ENCODE data around the gene LRRC34. TPM values are rescaled to one million over a fixed set of nuclear protein-coding genes. Genes with fewer than 3 reads are reported as not detected.
A peak's percentile ranks its signal among the peaks of the same experiment; 100 is the strongest.

The LRRC34 gene
- total and polyA plus RNA-seq, 12 donors = 0.66 to 4.4 (median 1.6) TPM

DNA sequence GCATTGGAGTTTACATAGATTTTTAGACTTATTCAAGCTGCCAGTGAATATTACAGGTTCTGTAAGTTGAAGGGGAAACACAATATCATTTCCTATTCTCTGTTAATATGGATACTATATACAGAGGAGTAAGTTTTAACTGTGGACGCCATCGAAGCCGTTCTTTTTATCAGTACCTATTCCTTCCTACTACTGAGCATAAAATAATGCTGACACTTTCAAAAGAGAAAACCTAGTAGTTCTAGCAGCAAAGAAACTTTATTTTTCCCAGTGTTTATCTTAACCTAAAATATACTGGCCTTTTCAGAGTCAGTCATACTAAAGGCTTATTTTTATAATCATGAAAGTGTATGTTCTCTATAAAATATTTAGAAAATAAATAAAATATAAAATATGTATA is 42.8 kb upstream of the LRRC34 start:
- WGBS, 2 donors = 87 to 94% methylated on average over 3 of the region's 3 CpGs
- TF ChIP-seq, protein P1, sequence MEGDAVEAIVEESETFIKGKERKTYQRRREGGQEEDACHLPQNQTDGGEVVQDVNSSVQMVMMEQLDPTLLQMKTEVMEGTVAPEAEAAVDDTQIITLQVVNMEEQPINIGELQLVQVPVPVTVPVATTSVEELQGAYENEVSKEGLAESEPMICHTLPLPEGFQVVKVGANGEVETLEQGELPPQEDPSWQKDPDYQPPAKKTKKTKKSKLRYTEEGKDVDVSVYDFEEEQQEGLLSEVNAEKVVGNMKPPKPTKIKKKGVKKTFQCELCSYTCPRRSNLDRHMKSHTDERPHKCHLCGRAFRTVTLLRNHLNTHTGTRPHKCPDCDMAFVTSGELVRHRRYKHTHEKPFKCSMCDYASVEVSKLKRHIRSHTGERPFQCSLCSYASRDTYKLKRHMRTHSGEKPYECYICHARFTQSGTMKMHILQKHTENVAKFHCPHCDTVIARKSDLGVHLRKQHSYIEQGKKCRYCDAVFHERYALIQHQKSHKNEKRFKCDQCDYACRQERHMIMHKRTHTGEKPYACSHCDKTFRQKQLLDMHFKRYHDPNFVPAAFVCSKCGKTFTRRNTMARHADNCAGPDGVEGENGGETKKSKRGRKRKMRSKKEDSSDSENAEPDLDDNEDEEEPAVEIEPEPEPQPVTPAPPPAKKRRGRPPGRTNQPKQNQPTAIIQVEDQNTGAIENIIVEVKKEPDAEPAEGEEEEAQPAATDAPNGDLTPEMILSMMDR (IDR thresholded peaks at IDR 0.05) = no peak
- Histone ChIP-seq H3K4me3 (no peak overlapping the region), H3K27ac (no peak overlapping the region), H3K36me3 (no peaks in the 10 kb centered on the region), H3K4me1 (no peaks in the 10 kb centered on the region), H3K9me3 (no peaks in the 10 kb centered on the region), H3K27me3 (peaks cover 0 to 47% (median 7%) of the 10 kb centered on the region in 7 donors)
- DNase-seq (no peak), ATAC-seq (no peak)
- intact Hi-C loops (cut with DNase I) = no loop called here

DNA sequence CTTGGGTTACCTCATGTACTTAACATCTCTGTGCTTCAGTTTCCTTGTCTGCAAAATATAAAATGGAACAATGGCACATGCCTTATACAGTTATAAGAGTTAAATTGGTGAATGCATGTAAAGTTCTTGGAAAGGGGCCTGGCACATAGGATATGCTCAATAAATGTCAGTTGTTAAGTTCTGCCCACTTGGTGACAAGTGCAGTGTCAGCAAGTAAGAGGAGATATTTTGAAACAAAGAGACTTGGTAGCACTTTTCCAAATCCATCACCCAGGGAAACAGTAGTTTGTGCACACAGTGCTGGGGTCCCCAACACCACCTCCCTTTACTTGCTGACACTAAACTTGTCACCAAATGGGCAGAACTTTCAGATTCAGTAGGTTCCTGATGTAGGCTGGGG is 37.9 kb upstream of the LRRC34 start:
- Histone ChIP-seq H3K4me1 (peaks cover 0 to 4% (median 0%) of the 10 kb centered on the region in 9 donors), H3K9me3 (no peaks in the 10 kb centered on the region), H3K27ac (no peak overlapping the region), H3K4me3 (no peak overlapping the region), H3K27me3 (peaks cover 0 to 33% (median 3%) of the 10 kb centered on the region in 7 donors), H3K36me3 (no peaks in the 10 kb centered on the region)
- ATAC-seq = no peak
- intact Hi-C loops (cut with DNase I) = no loop called here
- TF ChIP-seq, protein P1 (IDR thresholded peaks at IDR 0.05) = no peak
- DNase-seq = no peak

DNA sequence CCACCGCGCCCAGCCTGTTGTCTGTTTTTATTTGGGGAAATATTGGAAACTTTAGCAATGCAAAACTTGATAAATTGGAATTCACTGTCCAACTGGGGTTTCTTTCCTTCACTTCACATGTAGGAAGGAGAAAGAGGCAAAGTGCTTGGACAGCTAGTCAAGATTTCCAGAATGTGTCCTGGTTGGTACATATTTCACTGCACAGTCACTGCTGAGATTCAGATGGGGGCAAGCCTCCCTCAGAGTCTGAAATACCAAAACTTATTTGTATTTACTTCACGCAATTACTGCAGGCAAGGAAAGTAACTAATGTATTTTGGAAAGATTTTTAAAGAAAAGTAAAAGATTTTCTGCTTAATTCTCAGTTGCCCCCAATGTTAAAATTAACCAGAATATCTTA is 36.0 kb upstream of the LRRC34 start:
- peaks cover 0 to 4% (median 0%) of the 10 kb centered on the region in 9 donors for H3K4me1 ChIP-seq
- H3K4me3 ChIP-seq = no peak overlapping the region
- 98 to 100% methylated on average over 3 of the region's 3 CpGs for WGBS, 2 donors
- no peak overlapping the region for H3K27ac ChIP-seq
- H3K27me3 ChIP-seq = peaks cover 0 to 26% (median 0%) of the 10 kb centered on the region in 7 donors
- TF ChIP-seq, protein P1 (IDR thresholded peaks at IDR 0.05) = no peak
- ATAC-seq (no peak), DNase-seq (no peak)
- no peaks in the 10 kb centered on the region for H3K36me3 ChIP-seq
- H3K9me3 ChIP-seq = peaks cover 0 to 2% (median 0%) of the 10 kb centered on the region in 11 donors
- intact Hi-C loops (cut with DNase I) = no loop called here

DNA sequence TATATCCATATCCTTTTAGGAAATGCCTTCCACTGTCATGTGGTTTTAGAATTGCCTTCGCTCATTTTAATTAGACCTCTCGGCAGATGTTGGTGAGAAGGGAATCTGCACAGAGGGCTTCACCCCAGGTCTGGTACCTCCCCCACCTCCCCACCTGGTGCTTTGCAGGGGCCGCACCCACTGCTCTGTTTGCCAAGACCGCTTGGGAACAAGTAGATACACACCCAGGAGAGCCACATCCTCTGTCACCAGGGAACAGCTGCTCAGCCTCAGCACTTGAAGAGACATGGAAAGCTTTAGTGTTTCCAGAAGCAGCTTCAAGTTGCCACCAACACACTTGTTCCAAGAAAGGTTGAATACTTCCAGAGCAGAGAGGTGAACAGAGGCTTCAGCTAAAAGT is 35.2 kb upstream of the LRRC34 start:
- Histone ChIP-seq H3K4me1 (peaks cover 0 to 4% (median 0%) of the 10 kb centered on the region in 9 donors), H3K27me3 (peaks cover 0 to 21% (median 0%) of the 10 kb centered on the region in 7 donors), H3K27ac (no peak overlapping the region), H3K4me3 (no peak overlapping the region), H3K9me3 (peaks cover 0 to 9% (median 0%) of the 10 kb centered on the region in 11 donors), H3K36me3 (no peaks in the 10 kb centered on the region)
- TF ChIP-seq, protein P1 (IDR thresholded peaks at IDR 0.05) = no peak
- no peak for DNase-seq
- intact Hi-C loops (cut with DNase I) = no loop called here
- 14 to 16% methylated on average over 4 of the region's 4 CpGs for WGBS, 2 donors
- peak in 4 of 8 donors; percentile 57 to 80 (median 68) for ATAC-seq

Measured in heart right ventricle (tissue), 16 donors.